HUES48 (cell line): ENCODE measurements around the gene GRK3.
"Not testable (repeated sequence)": the region's sequence is repeated elsewhere in the genome, so short reads cannot be mapped to it uniquely, and the experiment has no call there.

Experiments
- H3K27ac ChIP-seq: one replicate; pipeline ENCODE4 v1.7.0; 2013; ENCODE audit warnings: low read depth, low read length, inconsistent platforms
- H3K27me3 ChIP-seq: 2 replicates; pipeline ENCODE4 v1.6.1; 2013; ENCODE audit warnings: mild to moderate bottlenecking, low read length; ENCODE audit not compliant: control insufficient read depth, insufficient read depth
- H3K36me3 ChIP-seq: 2 replicates; pipeline ENCODE4 v1.6.1; 2013; ENCODE audit warnings: low read length; ENCODE audit not compliant: control insufficient read depth, insufficient read depth
- H3K4me1 ChIP-seq: 2 replicates; pipeline ENCODE4 v1.6.1; 2013; ENCODE audit warnings: mild to moderate bottlenecking, low read length; ENCODE audit not compliant: control insufficient read depth, insufficient read depth
- H3K4me3 ChIP-seq: 2 replicates; pipeline ENCODE4 v1.5.1; 2013; ENCODE audit warnings: mild to moderate bottlenecking, low read depth, low read length
- H3K9ac ChIP-seq: 2 replicates; pipeline ENCODE4 v1.6.1; 2013; ENCODE audit warnings: mild to moderate bottlenecking, low read depth, low read length, moderate library complexity
- H3K9me3 ChIP-seq: 2 replicates; pipeline ENCODE4 v1.6.1; 2013; ENCODE audit warnings: low read length; ENCODE audit not compliant: control insufficient read depth, insufficient read depth

GRK3 gene

GRCh38 chr22:25625747-25626623, 61.5 kb downstream of the GRK3 start:
- not testable (repeated sequence) for H3K9me3 ChIP-seq, H3K9ac ChIP-seq, H3K36me3 ChIP-seq, H3K27me3 ChIP-seq, H3K27ac ChIP-seq, H3K4me3 ChIP-seq
- H3K4me1 ChIP-seq: peaks cover 26% of the 10 kb centered on the region

GRCh38 chr22:25626624-25626990, 62.1 kb downstream of the GRK3 start:
- H3K4me1 ChIP-seq: peaks cover 26% of the 10 kb centered on the region
- no peak overlapping the region for H3K27ac ChIP-seq
- H3K9ac ChIP-seq: no peak overlapping the region
- no peaks in the 10 kb centered on the region for H3K9me3 ChIP-seq
- H3K4me3 ChIP-seq: no peak overlapping the region
- no peaks in the 10 kb centered on the region for H3K36me3 ChIP-seq
- H3K27me3 ChIP-seq: no peaks in the 10 kb centered on the region

DNA sequence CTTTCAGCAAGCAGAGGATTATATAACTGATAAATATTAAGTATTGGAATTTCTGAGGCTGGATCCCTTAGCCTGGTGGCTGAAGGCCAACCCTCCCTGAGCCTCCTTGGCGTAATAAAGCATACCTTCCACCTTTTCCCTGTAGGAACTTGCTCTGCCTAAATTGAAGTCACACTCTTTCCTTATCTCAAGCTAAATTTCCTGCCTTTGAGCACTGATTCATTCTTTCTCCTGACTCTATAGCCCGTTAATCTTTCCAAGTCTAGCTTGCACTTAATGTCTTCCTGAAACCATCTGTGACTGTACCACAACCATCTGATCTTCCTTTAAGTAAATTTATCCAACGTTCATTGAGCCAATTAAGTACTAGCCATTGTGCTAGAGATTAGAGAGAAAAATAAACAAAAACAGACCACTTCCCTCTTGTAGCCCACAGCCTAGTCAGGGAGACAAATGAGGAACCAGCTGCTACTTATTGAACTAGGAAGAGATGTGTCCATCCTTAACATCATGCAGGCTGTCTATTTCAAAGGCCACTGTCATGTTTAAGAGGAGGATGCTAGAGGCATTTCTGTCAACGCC, 62.9 kb downstream of the GRK3 start:
- no peaks in the 10 kb centered on the region for H3K27me3 ChIP-seq
- no peaks in the 10 kb centered on the region for H3K9me3 ChIP-seq
- peaks cover 26% of the 10 kb centered on the region for H3K4me1 ChIP-seq
- no peak overlapping the region for H3K27ac ChIP-seq
- no peaks in the 10 kb centered on the region for H3K36me3 ChIP-seq
- no peak overlapping the region for H3K4me3 ChIP-seq
- no peak overlapping the region for H3K9ac ChIP-seq

DNA sequence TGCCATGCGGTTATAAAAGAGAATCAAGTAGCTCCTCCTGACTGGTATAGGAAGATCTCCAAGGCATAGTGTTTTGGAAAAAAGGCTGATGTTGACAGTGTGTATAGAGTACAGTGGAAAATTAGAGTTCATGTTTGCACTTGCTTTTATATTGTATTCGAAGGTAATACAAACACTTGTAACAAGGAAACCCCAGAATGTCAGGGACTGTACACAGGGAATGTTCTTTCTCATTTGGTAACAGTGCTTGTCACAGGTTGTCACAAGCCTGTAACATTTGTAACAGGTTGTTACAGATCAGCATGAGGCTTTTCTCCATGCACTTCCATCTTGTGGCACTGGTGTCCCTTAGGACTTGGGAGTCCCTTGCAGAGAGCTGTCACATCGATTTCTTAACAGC, 64.0 kb downstream of the GRK3 start:
- H3K4me3 ChIP-seq: no peak overlapping the region
- no peaks in the 10 kb centered on the region for H3K27me3 ChIP-seq
- H3K27ac ChIP-seq: no peak overlapping the region
- no peaks in the 10 kb centered on the region for H3K9me3 ChIP-seq
- no peaks in the 10 kb centered on the region for H3K36me3 ChIP-seq
- peaks cover 26% of the 10 kb centered on the region for H3K4me1 ChIP-seq
- no peak overlapping the region for H3K9ac ChIP-seq

GRCh38 chr22:25629613-25630012, 65.1 kb downstream of the GRK3 start:
- Histone ChIP-seq H3K4me1 (peaks cover 26% of the 10 kb centered on the region), H3K9me3 (no peaks in the 10 kb centered on the region), H3K36me3 (no peaks in the 10 kb centered on the region), H3K9ac (no peak overlapping the region), H3K27me3 (no peaks in the 10 kb centered on the region), H3K27ac (no peak overlapping the region), H3K4me3 (no peak overlapping the region)

GRCh38 chr22:25630447-25630846, 66.0 kb downstream of the GRK3 start:
- H3K4me3 ChIP-seq: no peak overlapping the region

GRCh38 chr22:25636323-25636722, 71.8 kb downstream of the GRK3 start:
- no peaks in the 10 kb centered on the region; the same call in 1 of the 2 replicates for H3K36me3 ChIP-seq
- no peaks in the 10 kb centered on the region for H3K27me3 ChIP-seq
- no peak overlapping the region for H3K9ac ChIP-seq
- H3K4me1 ChIP-seq: peaks cover 9% of the 10 kb centered on the region
- H3K4me3 ChIP-seq: no peak overlapping the region
- H3K9me3 ChIP-seq: peaks cover 9% of the 10 kb centered on the region; the same call in 1 of the 2 replicates
- H3K27ac ChIP-seq: no peak overlapping the region

More at GRCh38 chr22:25630447-25630846, 66.0 kb downstream of the GRK3 start:
- no peaks in the 10 kb centered on the region for H3K36me3 ChIP-seq
- H3K9ac ChIP-seq: no peak overlapping the region
- peaks cover 26% of the 10 kb centered on the region for H3K4me1 ChIP-seq
- H3K9me3 ChIP-seq: no peaks in the 10 kb centered on the region
- no peak overlapping the region for H3K27ac ChIP-seq
- H3K27me3 ChIP-seq: no peaks in the 10 kb centered on the region

GRCh38 chr22:25637032-25637431, 72.6 kb downstream of the GRK3 start:
- Histone ChIP-seq H3K9me3 (peaks cover 9% of the 10 kb centered on the region; the same call in 1 of the 2 replicates), H3K4me1 (peaks cover 2% of the 10 kb centered on the region; the same call in 1 of the 2 replicates), H3K36me3 (no peaks in the 10 kb centered on the region; the same call in 1 of the 2 replicates), H3K27me3 (no peaks in the 10 kb centered on the region), H3K27ac (no peak overlapping the region), H3K4me3 (no peak overlapping the region), H3K9ac (no peak overlapping the region)

- Histone ChIP-seq H3K4me3 (no peak overlapping the region), H3K27ac (no peak overlapping the region), H3K36me3 (no peaks in the 10 kb centered on the region; the same call in 1 of the 2 replicates), H3K9me3 (peaks cover 9% of the 10 kb centered on the region; the same call in 1 of the 2 replicates), H3K27me3 (no peaks in the 10 kb centered on the region), H3K4me1 (no peaks in the 10 kb centered on the region; the same call in 1 of the 2 replicates), H3K9ac (no peak overlapping the region)
These were observed 73.2 kb downstream of the GRK3 start for GRCh38 chr22:25637672-25638071.

GRCh38 chr22:25638638-25639037, 74.2 kb downstream of the GRK3 start:
- H3K27me3 ChIP-seq: no peaks in the 10 kb centered on the region
- H3K4me3 ChIP-seq: no peak overlapping the region
- peaks cover 9% of the 10 kb centered on the region; the same call in 1 of the 2 replicates for H3K9me3 ChIP-seq
- no peaks in the 10 kb centered on the region; the same call in 1 of the 2 replicates for H3K36me3 ChIP-seq
- no peak overlapping the region for H3K9ac ChIP-seq
- peaks cover 4% of the 10 kb centered on the region; the same call in 1 of the 2 replicates for H3K4me1 ChIP-seq
- no peak overlapping the region for H3K27ac ChIP-seq

DNA sequence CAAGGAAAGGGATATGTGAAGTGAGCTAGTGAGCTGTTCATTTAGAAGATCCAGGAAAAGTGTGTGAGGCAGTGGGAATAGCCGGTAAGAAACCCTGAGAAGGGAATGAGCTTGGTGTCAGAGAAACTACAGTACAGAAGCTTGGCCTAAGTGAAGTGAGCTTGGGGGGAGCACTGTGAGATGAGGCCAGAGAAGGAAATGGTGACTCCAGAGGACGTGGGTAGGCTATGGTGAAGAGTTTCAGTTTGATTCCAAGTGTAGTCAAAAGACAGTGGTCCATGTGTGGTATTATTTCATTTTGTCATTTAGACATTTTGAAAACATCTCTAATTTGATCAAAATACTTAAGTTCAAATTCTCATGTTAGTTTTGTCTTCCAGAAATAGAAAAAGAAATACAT, 77.2 kb downstream of the GRK3 start:
- Histone ChIP-seq H3K4me3 (no peak overlapping the region), H3K27me3 (no peaks in the 10 kb centered on the region), H3K27ac (no peak overlapping the region), H3K9me3 (peaks cover 9% of the 10 kb centered on the region; the same call in 1 of the 2 replicates), H3K9ac (no peak overlapping the region), H3K4me1 (peaks cover 9% of the 10 kb centered on the region; the same call in 1 of the 2 replicates), H3K36me3 (no peaks in the 10 kb centered on the region; the same call in 1 of the 2 replicates)
